ENCODE data around the gene PCSK6. TPM values are rescaled to one million over a fixed set of nuclear protein-coding genes. Genes with fewer than 3 reads are reported as not detected.

Gene PCSK6
- total RNA-seq, 5 donors from 2014 or later (not counting 1 experiment from before 2014, with no cell fraction given) = 0.16 to 2.2 (median 1.3) TPM

GRCh38 chr15:101528917-101529299 lies 39.4 kb upstream of the PCSK6 start:
- ChIA-PET CTCF (no interaction called here), POLR2A (no interaction called here)
- H3K9me3 Mint-ChIP-seq = no peaks in the 10 kb centered on the region
- no peaks in the 10 kb centered on the region for H3K36me3 ChIP-seq (ENCODE audit: control insufficient read depth in 2 of 2, extremely low read depth in 1 of 2, insufficient read depth in 1 of 2, low read length in 1 of 2)
- no peaks in the 10 kb centered on the region for H3K4me1 Mint-ChIP-seq
- peaks cover 0 to 36% of the 10 kb centered on the region in 2 experiments for H3K27me3 ChIP-seq (replicated peaks in 1 of 2; ENCODE audit: control insufficient read depth in 2 of 2, extremely low read depth in 1 of 2, insufficient read depth in 2 of 2, low read length in 1 of 2)
- no peaks in the 10 kb centered on the region for H3K4me1 ChIP-seq (ENCODE audit: control insufficient read depth in 1 of 2, extremely low read depth in 1 of 2, insufficient read depth in 2 of 2, low read length in 2 of 2)
- H3K9me3 ChIP-seq = no peaks in the 10 kb centered on the region
- DNase-seq (no peak), ATAC-seq (replicated peaks in 1 of 4) (no peak)
- H3K36me3 Mint-ChIP-seq = no peaks in the 10 kb centered on the region
- H3K27ac Mint-ChIP-seq = no peak overlapping the region
- H3K27ac ChIP-seq (ENCODE audit: low read length) = no peak overlapping the region
- WGBS (ENCODE audit: insufficient coverage) = 67% methylated on average over 4 of the region's 4 CpGs
- peaks cover 9 to 20% of the 10 kb centered on the region in 2 donors for H3K27me3 Mint-ChIP-seq
- H3K4me3 ChIP-seq (ENCODE audit: control insufficient read depth in 1 of 2, extremely low read depth in 1 of 2, low read length in 1 of 2) = no peak overlapping the region
- H3K4me3 Mint-ChIP-seq = no peak overlapping the region

DNA sequence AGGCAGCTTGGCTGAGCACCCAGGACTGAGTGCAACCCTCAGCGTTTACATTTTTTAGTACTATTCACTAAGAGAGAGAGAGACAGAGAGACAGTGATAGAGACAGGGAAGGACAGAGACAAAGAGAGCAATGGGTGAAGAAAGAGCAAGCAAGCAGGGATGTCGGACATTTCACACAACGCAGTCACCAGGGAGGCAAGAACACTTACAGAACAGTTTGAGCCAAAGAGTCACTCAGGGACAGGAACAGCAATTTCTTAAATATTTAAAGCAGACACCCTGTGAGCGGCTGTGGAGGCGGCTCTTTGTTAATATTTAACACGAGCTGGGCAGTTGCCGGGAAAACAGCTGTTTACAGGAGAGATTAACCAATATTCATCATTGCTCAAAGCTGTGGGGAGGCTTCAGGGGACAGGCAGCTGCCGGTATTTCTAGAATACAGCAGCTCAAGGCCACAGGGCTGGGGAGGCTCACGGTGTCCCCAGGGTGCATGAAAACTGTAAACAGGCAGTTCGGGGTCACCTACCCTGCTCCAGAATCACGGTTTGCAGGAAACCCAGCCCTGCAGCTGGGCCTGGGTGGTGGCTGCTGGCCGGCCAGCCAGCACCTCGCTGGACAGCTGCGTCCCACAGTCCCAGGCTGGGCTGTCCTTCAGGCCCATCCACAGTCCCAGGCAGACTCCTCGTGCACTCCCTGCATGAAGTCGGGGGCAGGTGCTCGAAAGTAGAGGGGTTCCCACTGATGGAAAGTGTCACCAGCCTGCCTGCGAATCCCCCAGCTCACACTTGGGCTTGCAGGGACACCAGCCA lies 38.8 kb upstream of the PCSK6 start:
- ATAC-seq (replicated peaks in 1 of 4) = no peak
- 76% methylated on average over 13 of the region's 18 CpGs for WGBS (ENCODE audit: insufficient coverage)
- no peaks in the 10 kb centered on the region for H3K9me3 Mint-ChIP-seq
- H3K27ac ChIP-seq (ENCODE audit: low read length) = no peak overlapping the region
- H3K4me1 ChIP-seq (ENCODE audit: control insufficient read depth in 1 of 2, extremely low read depth in 1 of 2, insufficient read depth in 2 of 2, low read length in 2 of 2) = no peaks in the 10 kb centered on the region
- peaks cover 13 to 17% of the 10 kb centered on the region in 2 donors for H3K27me3 Mint-ChIP-seq
- H3K27me3 ChIP-seq (replicated peaks in 1 of 2; ENCODE audit: control insufficient read depth in 2 of 2, extremely low read depth in 1 of 2, insufficient read depth in 2 of 2, low read length in 1 of 2) = peaks cover 0 to 39% of the 10 kb centered on the region in 2 experiments
- ChIA-PET CTCF (no interaction called here), POLR2A (no interaction called here)
- H3K36me3 ChIP-seq (ENCODE audit: control insufficient read depth in 2 of 2, extremely low read depth in 1 of 2, insufficient read depth in 1 of 2, low read length in 1 of 2) = no peaks in the 10 kb centered on the region
- H3K4me3 ChIP-seq (ENCODE audit: control insufficient read depth in 1 of 2, extremely low read depth in 1 of 2, low read length in 1 of 2) = no peak overlapping the region
- H3K36me3 Mint-ChIP-seq = no peaks in the 10 kb centered on the region
- H3K27ac Mint-ChIP-seq = no peak overlapping the region
- no peaks in the 10 kb centered on the region for H3K9me3 ChIP-seq
- DNase-seq = no peak
- no peak overlapping the region for H3K4me3 Mint-ChIP-seq
- H3K4me1 Mint-ChIP-seq = no peaks in the 10 kb centered on the region

DNA sequence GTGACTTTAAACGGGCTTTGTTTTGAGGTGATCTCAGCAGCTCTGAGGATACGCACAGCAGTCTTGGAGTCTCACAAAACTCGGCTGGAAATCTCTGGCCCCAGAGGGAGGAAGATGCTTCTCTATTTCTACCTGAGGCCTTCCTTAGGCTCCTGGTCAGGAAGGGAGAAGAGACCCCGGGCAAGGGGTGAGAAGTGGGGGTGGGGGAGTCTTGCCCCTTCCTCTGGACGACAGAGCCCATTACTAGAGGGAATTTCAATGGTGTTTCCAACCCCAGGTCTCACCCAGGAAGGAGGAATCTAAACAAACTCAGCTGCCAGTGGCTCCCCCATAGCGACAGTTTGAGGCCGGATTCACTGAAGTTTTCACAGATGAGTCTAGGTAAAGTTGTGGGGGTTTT lies 37.4 kb upstream of the PCSK6 start:
- H3K27me3 ChIP-seq (replicated peaks in 1 of 2; ENCODE audit: control insufficient read depth in 2 of 2, extremely low read depth in 1 of 2, insufficient read depth in 2 of 2, low read length in 1 of 2) = peaks cover 0 to 43% of the 10 kb centered on the region in 2 experiments
- H3K4me3 Mint-ChIP-seq = no peak overlapping the region
- ChIA-PET CTCF (no interaction called here), POLR2A (no interaction called here)
- 90% methylated on average over 3 of the region's 7 CpGs for WGBS (ENCODE audit: insufficient coverage)
- no peak overlapping the region for H3K4me3 ChIP-seq (ENCODE audit: control insufficient read depth in 1 of 2, extremely low read depth in 1 of 2, low read length in 1 of 2)
- no peaks in the 10 kb centered on the region for H3K36me3 Mint-ChIP-seq
- DNase-seq (no peak), ATAC-seq (replicated peaks in 1 of 4) (no peak)
- H3K27ac Mint-ChIP-seq = no peak overlapping the region
- H3K27ac ChIP-seq (ENCODE audit: low read length) = no peak overlapping the region
- H3K4me1 Mint-ChIP-seq = peaks cover 2 to 3% (median 2%) of the 10 kb centered on the region in 3 donors
- H3K36me3 ChIP-seq (ENCODE audit: control insufficient read depth in 2 of 2, extremely low read depth in 1 of 2, insufficient read depth in 1 of 2, low read length in 1 of 2) = no peaks in the 10 kb centered on the region
- no peaks in the 10 kb centered on the region for H3K4me1 ChIP-seq (ENCODE audit: control insufficient read depth in 1 of 2, extremely low read depth in 1 of 2, insufficient read depth in 2 of 2, low read length in 2 of 2)
- H3K9me3 Mint-ChIP-seq = no peaks in the 10 kb centered on the region
- peaks cover 13 to 27% of the 10 kb centered on the region in 2 donors for H3K27me3 Mint-ChIP-seq
- no peaks in the 10 kb centered on the region for H3K9me3 ChIP-seq

GRCh38 chr15:101526442-101526841 lies 36.9 kb upstream of the PCSK6 start:
- Histone ChIP-seq H3K4me3 (ENCODE audit: control insufficient read depth in 1 of 2, extremely low read depth in 1 of 2, low read length in 1 of 2) (no peak overlapping the region), H3K36me3 (ENCODE audit: control insufficient read depth in 2 of 2, extremely low read depth in 1 of 2, insufficient read depth in 1 of 2, low read length in 1 of 2) (no peaks in the 10 kb centered on the region), H3K27me3 (replicated peaks in 1 of 2; ENCODE audit: control insufficient read depth in 2 of 2, extremely low read depth in 1 of 2, insufficient read depth in 2 of 2, low read length in 1 of 2) (peaks cover 0 to 43% of the 10 kb centered on the region in 2 experiments), H3K4me1 (ENCODE audit: control insufficient read depth in 1 of 2, extremely low read depth in 1 of 2, insufficient read depth in 2 of 2, low read length in 2 of 2) (no peaks in the 10 kb centered on the region), H3K9me3 (no peaks in the 10 kb centered on the region), H3K27ac (ENCODE audit: low read length) (no peak overlapping the region)
- Mint-ChIP-seq H3K36me3 (no peaks in the 10 kb centered on the region), H3K9me3 (no peaks in the 10 kb centered on the region), H3K27me3 (peaks cover 13 to 27% of the 10 kb centered on the region in 2 donors), H3K4me3 (no peak overlapping the region), H3K27ac (no peak overlapping the region), H3K4me1 (peaks cover 5 to 7% (median 5%) of the 10 kb centered on the region in 3 donors)
- ChIA-PET POLR2A (no interaction called here), CTCF (no interaction called here)
- no peak for DNase-seq
- no peak for ATAC-seq (replicated peaks in 1 of 4)
- 60% methylated on average over 1 of the region's 13 CpGs for WGBS (ENCODE audit: insufficient coverage)

DNA sequence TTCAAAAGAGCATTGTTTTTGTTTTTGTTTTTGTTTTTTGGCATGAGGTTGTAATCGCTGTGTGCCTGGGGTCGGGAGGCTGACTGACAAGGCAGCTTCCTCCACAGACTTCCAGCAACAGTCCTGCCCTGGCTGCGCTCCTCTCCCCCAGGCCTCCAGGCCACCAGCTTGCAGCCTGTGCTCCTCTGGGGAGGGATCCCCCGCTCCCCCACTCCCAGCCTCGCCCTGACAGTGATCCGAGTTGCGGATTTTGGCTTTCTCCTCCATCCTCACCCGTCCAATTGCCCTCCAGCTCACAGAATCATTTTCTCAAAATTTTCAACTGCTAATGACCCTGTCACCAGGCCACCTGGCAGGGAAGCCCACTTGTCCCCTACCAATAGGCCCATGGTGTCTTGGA lies 36.5 kb upstream of the PCSK6 start:
- ATAC-seq (replicated peaks in 1 of 4) (no peak), DNase-seq (no peak)
- no peaks in the 10 kb centered on the region for H3K36me3 Mint-ChIP-seq
- peaks cover 13 to 27% of the 10 kb centered on the region in 2 donors for H3K27me3 Mint-ChIP-seq
- POLR2A ChIA-PET = no interaction called here
- H3K4me3 Mint-ChIP-seq = no peak overlapping the region
- H3K9me3 Mint-ChIP-seq = no peaks in the 10 kb centered on the region
- Histone ChIP-seq H3K27me3 (replicated peaks in 1 of 2; ENCODE audit: control insufficient read depth in 2 of 2, extremely low read depth in 1 of 2, insufficient read depth in 2 of 2, low read length in 1 of 2) (peaks cover 0 to 40% of the 10 kb centered on the region in 2 experiments), H3K36me3 (ENCODE audit: control insufficient read depth in 2 of 2, extremely low read depth in 1 of 2, insufficient read depth in 1 of 2, low read length in 1 of 2) (no peaks in the 10 kb centered on the region), H3K4me3 (ENCODE audit: control insufficient read depth in 1 of 2, extremely low read depth in 1 of 2, low read length in 1 of 2) (no peak overlapping the region), H3K9me3 (no peaks in the 10 kb centered on the region), H3K27ac (ENCODE audit: low read length) (no peak overlapping the region), H3K4me1 (ENCODE audit: control insufficient read depth in 1 of 2, extremely low read depth in 1 of 2, insufficient read depth in 2 of 2, low read length in 2 of 2) (no peaks in the 10 kb centered on the region)
- 75% methylated on average over 7 of the region's 8 CpGs for WGBS (ENCODE audit: insufficient coverage)
- peaks cover 7 to 9% (median 7%) of the 10 kb centered on the region in 3 donors for H3K4me1 Mint-ChIP-seq
- CTCF ChIA-PET = no interaction called here
- H3K27ac Mint-ChIP-seq = no peak overlapping the region

GRCh38 chr15:101525087-101525669 lies 35.7 kb upstream of the PCSK6 start:
- H3K36me3 Mint-ChIP-seq = no peaks in the 10 kb centered on the region
- no peaks in the 10 kb centered on the region for H3K9me3 ChIP-seq
- no peaks in the 10 kb centered on the region for H3K36me3 ChIP-seq (ENCODE audit: control insufficient read depth in 2 of 2, extremely low read depth in 1 of 2, insufficient read depth in 1 of 2, low read length in 1 of 2)
- CTCF ChIA-PET = no interaction called here
- H3K4me1 ChIP-seq (ENCODE audit: control insufficient read depth in 1 of 2, extremely low read depth in 1 of 2, insufficient read depth in 2 of 2, low read length in 2 of 2) = no peaks in the 10 kb centered on the region
- peaks cover 0 to 43% of the 10 kb centered on the region in 2 experiments for H3K27me3 ChIP-seq (replicated peaks in 1 of 2; ENCODE audit: control insufficient read depth in 2 of 2, extremely low read depth in 1 of 2, insufficient read depth in 2 of 2, low read length in 1 of 2)
- H3K27ac Mint-ChIP-seq = no peak overlapping the region
- ATAC-seq (replicated peaks in 1 of 4) (no peak), DNase-seq (no peak)
- POLR2A ChIA-PET = no interaction called here
- no peak overlapping the region for H3K4me3 Mint-ChIP-seq
- peaks cover 13 to 32% of the 10 kb centered on the region in 2 donors for H3K27me3 Mint-ChIP-seq
- 94% methylated on average over 4 of the region's 10 CpGs for WGBS (ENCODE audit: insufficient coverage)
- peaks cover 7 to 9% (median 7%) of the 10 kb centered on the region in 3 donors for H3K4me1 Mint-ChIP-seq
- H3K9me3 Mint-ChIP-seq = no peaks in the 10 kb centered on the region
- no peak overlapping the region for H3K4me3 ChIP-seq (ENCODE audit: control insufficient read depth in 1 of 2, extremely low read depth in 1 of 2, low read length in 1 of 2)
- H3K27ac ChIP-seq (ENCODE audit: low read length) = no peak overlapping the region
